Fibroblast of gingiva (primary cell): ENCODE measurements around the gene BPI.
A peak's percentile ranks its signal among the peaks of the same experiment; 100 is the strongest.
"Not testable (repeated sequence)": the region's sequence is repeated elsewhere in the genome, so short reads cannot be mapped to it uniquely, and the experiment has no call there.

Source experiments
- DNase-seq: peaks from one replicate; pipeline ENCODE4 v3.0.0-alpha.2; 2011; ENCODE audit warnings: low read depth

Gene BPI

DNA sequence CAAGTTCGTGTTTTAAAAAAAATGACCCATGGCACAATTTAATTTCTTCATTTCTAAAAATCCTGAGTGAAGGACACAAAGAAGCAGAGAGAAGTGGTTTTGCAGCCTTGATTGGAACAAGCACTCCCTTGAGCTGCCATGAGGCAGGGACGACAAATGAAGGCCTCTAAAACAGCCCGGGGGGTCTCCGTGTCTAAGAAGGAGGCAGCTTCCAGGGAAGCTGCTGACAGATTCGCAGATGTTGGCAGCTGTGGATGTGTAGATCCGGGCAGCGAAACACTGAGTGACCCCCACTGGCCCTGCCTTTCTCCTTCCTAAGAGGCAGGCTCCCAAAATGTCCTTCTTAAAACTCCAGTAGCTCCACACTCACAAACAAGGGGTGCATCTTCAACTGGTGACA is 32.8 kb downstream of the BPI start:
- no peak for DNase-seq

DNA sequence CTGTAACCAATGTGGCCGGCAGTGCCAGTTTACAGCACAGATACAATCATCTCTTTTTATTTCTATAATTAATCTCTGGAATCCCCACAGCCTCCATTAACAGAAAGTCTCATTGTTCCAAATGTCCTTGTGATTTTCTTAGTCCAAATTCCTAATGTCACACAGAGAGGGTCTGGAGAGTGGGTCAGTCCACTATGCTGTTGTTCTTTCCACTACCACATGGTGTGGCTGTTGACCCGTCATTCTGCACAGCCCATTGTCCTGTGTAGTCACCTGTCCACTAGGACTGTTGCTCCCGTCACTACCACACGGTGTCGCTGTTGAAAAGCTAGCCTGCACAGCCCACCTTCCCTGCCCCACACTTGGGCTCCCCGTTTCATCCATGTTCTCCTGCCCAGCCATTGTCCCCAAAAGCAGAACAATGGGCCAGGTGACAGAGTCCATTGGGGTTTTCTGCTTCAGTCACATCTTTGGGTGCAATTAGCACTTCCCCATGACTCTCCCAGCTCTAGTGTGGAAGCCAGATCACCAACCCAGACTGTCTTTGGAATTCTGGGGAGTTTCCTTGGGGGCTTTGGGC is 33.7 kb downstream of the BPI start:
- no peak for DNase-seq

DNA sequence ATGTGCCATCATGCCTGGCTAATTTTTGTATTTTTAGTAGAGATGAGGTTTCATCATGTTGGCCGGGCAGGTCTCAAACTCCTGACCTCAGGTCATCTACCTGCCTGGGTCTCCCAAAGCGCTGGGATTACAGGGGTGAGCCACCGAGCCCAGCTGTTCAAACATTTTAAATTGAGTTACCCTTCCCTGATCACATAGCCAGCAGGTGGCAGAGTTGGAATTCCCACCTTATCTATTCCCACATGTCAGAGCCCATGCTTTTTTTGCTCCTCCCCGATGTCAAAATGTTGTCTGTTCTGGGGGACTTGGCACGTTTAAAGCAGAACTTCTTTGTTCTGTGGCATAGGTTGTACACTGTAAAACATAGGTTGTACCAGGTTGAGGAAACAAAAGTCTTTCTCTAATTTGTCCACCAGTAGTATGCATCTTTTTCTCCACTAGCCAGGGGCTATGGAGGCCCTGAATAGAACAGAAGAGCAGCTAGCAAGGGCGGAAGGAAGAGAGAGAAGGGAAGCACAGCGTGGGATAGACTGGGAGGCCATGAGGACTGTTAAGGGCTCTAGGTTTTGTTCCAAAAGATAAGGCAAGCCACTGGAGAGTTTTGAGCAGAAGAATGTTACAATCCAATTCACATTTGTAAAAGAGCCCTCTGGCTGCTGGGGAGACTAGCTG is 35.0 kb downstream of the BPI start:
- DNase-seq = no peak

DNA sequence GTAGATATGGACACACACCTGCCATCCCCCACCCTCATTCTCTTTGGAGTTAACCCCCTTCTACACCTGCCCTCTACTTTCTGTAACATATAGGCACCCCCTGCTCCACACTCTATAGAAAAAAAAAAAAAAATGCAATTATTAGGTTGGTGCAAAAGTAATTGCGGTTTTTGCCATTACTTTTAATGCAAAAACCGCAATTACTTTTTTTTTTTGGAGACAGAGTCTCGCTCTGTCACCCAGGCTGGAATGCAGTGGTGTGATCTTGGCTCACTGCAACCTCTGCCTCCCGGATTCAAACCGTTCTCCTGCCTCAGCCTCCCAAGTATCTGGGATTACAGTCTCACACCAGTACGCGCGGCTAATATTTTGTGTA is 35.6 kb downstream of the BPI start:
- DNase-seq = not testable (repeated sequence)

GRCh38 chr20:38339997-38340396 is 36.0 kb downstream of the BPI start:
- DNase-seq = no peak

GRCh38 chr20:38340693-38341092 is 36.7 kb downstream of the BPI start:
- DNase-seq = no peak

DNA sequence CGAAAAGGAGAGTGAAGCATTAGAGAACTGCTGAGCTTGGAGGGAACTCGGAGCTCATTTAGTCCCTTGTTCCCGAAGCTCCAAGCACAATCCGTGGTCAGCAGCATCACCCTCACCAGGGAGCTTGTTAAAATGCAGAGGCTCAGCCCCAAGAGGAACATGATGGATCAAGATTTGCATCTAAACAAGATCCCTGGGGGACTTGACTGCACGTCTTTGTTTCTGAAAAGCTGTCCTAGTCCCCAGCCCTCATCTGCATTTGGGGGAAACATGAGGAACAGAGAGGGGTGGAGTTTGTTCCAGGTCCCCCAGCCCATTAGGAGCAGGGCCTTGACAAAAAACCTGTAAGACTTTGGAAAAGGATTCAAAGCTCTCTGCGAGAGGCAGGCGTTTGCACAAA is 38.3 kb downstream of the BPI start:
- no peak for DNase-seq

DNA sequence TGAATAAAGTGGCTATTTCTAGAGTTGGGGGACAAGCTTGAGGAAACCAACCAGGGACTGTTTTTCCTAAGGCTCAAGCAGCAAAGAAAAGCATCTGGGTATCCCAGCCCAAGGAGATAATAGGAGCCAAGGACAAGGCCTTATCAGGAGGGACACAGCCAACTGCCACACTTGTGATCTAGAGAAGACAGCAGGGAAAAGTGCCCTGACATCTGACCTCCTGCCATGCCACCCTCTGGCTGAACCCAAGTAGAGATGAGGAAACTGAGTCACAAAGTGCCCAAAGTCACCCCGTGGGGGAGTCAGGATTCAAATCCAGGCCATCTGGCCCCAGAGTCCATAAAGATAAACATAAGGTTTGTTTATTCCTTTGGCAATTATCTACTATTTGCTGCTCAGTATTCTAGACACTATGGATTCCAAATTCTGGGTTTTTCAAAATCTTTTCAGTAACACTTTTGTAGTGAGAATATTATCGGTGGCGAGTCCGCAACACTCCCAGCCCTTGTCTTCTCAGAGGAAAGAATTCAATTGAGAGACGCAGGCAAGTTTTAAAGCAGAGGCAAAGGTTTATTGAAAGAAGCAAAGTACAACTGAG is 38.9 kb downstream of the BPI start:
- no peak for DNase-seq

- no peak for DNase-seq
Observed at GRCh38 chr20:38343311-38344106, 39.6 kb downstream of the BPI start.

DNA sequence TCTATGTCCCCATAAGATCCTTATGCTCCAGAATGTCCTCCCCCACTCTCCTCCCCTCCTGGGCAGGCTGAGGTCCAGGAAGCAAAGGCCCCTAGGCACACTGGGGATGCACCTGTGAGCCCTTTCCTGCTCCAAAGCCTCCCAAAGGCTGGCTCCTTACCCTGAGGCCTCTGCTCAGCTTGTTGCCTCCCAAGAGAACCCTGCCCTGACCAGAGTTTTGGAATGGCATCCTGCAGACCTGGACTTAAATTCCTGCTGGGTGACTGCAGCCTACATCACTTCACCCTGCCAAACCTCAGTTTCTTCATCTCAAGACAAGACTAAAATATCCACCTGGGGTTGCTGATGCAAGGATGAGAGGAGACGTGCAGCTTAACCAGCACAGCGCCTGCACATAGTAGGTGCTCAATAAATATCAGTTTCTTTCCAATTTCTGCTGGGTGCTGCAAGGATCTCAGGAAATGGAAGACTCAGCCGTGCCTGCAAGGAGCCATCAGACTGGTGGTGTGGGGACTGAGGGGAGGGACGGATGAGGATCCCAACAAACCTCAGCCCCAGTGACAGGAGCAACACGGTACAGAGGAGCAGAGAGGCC is 40.2 kb downstream of the BPI start:
- no peak for DNase-seq

DNA sequence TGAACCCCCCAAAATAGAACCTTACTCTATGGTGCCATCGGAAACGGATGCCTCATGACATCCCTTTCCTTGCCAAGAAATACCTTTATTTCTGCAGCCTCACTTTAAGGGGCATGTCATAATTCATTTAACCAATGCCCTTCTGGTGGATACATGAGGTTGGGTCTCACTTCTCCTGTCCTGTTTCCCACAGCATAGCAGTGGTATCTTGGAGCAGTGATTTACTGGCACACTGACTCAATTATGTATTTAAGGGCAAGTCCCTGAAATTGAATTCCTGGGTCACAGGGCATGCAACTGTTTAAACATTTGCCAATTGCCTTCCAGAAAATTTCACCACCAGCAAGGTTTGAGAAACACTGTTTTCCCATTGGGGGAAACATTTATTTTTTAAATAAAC is 41.7 kb downstream of the BPI start:
- peak; percentile 66 for DNase-seq

DNA sequence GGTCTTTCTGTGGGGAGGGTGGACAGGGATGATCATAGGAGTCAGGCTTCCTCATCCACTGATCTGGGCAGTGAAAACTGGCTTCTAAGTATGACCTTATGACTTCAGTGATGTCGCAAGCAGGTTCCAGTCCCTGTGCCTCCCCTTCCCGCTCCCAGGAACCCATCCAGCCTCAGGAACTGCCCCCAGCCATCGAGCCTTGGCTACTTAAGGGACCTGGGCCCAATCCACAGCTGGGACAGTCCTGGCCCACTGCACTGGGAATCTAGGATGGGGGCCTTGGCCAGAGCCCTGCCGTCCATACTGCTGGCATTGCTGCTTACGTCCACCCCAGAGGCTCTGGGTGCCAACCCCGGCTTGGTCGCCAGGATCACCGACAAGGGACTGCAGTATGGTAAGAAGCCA is 42.3 kb downstream of the BPI start, which contains the start of gene LBP:
Gene LBP (plus strand): TSS at position 236 of the 405 bp plus-strand sequence. CDS start 35 bp downstream, at position 271.
- DNase-seq = no peak

GRCh38 chr20:38346741-38347140 is 42.8 kb downstream of the BPI start:
- DNase-seq = no peak

- no peak for DNase-seq
Observed at GRCh38 chr20:38349856-38350255, 45.9 kb downstream of the BPI start.

GRCh38 chr20:38350879-38351775 is 47.2 kb downstream of the BPI start:
- DNase-seq = peak; percentile 34

DNA sequence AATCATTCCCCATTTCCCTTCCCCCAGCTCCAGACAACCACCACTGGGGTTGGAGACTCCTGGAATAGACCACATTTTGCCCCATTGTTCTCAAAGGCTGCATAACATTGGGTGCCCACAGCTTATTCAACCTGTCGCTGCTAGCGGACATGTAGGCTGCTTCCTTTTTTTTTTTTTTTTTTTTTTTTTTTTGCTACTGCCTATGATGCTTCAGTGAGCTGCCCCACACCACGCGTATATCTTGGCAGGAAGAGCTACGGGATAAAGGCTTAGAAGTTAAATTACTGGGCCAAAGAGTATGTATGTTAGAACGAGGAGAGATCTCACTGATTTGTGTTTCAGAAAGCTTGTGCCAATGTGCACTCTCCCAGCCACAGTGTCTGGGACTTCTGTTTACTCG is 49.4 kb downstream of the BPI start:
- no peak for DNase-seq

- DNase-seq = no peak
Observed at GRCh38 chr20:38354227-38354626, 50.3 kb downstream of the BPI start.

DNA sequence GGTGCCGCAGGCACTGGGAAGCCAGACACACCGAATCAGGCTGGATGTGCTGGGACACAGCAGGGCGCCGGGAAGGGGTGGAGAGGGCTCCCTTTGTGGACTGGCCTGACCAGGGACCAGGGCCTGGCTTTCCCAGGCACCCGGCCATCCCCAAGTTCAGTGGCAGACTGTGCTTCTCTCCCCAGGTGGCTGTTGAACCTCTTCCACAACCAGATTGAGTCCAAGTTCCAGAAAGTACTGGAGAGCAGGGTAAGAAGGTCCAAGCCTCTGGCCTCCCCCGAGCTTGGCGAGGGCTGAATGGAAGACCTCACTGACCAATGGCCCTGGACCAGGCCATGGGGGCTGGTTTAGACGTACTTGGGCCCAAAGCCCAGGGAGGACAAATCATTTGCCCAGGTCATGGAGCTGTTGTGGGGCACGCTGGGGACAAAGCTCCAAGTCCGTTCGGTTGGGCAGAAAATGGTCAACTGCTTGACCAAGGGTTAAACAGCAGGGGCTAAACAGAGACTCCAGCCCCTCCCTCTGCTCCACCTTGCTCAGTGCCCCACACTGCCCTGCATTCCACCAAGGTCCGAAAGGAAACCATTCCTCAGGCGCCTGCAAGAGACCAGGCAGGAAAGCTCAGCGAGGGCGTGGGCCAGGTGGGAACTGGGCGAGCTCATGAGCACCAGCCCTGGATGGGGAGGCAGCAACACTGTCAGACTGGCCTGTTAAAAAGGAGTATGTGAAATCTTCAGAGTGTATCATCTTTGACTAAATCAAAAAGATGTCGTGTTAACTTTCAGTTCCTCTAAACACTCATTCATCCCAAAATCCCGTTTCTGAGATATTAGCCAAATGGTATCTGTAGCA is 51.4 kb downstream of the BPI start:
- DNase-seq = no peak

- DNase-seq = no peak
Observed at GRCh38 chr20:38357653-38358207, 53.8 kb downstream of the BPI start.

GRCh38 chr20:38358556-38358955 is 54.6 kb downstream of the BPI start:
- no peak for DNase-seq
